Epithelial cell of esophagus (primary cell): ENCODE measurements around the gene TRIB2.

Source experiments
- DNase-seq: peaks from one replicate; pipeline ENCODE4 v3.0.0; 2010; ENCODE audit warnings: low read depth
- H3K4me3 ChIP-seq: 2 replicates; pipeline ENCODE4 v1.5.1; 2011; ENCODE audit warnings: mild to moderate bottlenecking, low read length, control low read depth
- CTCF ChIP-seq: IDR thresholded peaks from 2 replicates; pipeline ENCODE4 v1.5.1; 2011; ENCODE audit warnings: low read depth, mild to moderate bottlenecking, low read length, control low read depth, inconsistent platforms; ENCODE audit not compliant: insufficient read depth; ENCODE audit errors: missing control alignments

Gene TRIB2

GRCh38 chr2:12694990-12695774 is 21.6 kb upstream of the TRIB2 start:
- TF ChIP-seq CTCF = no peak

GRCh38 chr2:12697617-12698016 is 19.1 kb upstream of the TRIB2 start:
- peak; percentile 80 for DNase-seq
- no peak for TF ChIP-seq CTCF
- H3K4me3 ChIP-seq = no peak overlapping the region

More at GRCh38 chr2:12694990-12695774, 21.6 kb upstream of the TRIB2 start:
- DNase-seq = no peak
- no peak overlapping the region for H3K4me3 ChIP-seq

- no peak overlapping the region for H3K4me3 ChIP-seq
- no peak for TF ChIP-seq CTCF
- DNase-seq = peak; percentile 10
Observed at GRCh38 chr2:12700989-12701388, 15.7 kb upstream of the TRIB2 start.

GRCh38 chr2:12701786-12702167 is 15.0 kb upstream of the TRIB2 start:
- TF ChIP-seq CTCF = no peak
- no peak for DNase-seq
- no peak overlapping the region for H3K4me3 ChIP-seq

GRCh38 chr2:12702168-12703121 is 14.3 kb upstream of the TRIB2 start:
- no peak overlapping the region for H3K4me3 ChIP-seq
- TF ChIP-seq CTCF = no peak
- peak; percentile 92 for DNase-seq

- no peak overlapping the region for H3K4me3 ChIP-seq
- TF ChIP-seq CTCF = no peak
- DNase-seq = no peak
Observed at GRCh38 chr2:12704378-12704777, 12.4 kb upstream of the TRIB2 start.
